PC-3 (cell line): Measurements from ENCODE around the gene PAFAH2. TPM values are rescaled to one million over a fixed set of nuclear protein-coding genes. Genes with fewer than 3 reads are reported as not detected.

Experiments used
- ATAC-seq: fragments of 200-7000 bp; cut with Tn5 transposase; 2 replicates; pipeline ENCODE4 v1.9.1; 2020; ENCODE audit warnings: mild to moderate bottlenecking, moderate library complexity
- BruUV-seq: library from RNA; stranded (reverse); fragments of 400-500 nt; replicated peaks from 2 replicates; lab custom pipeline; 2021; lab: Mats Ljungman, UMichigan
- CTCF ChIA-PET: fragments of 300-600 bp; sonication (Branson Sonifier 250); formaldehyde crosslinking; loops from one replicate; lab custom pipeline; 2022; ENCODE audit warnings: antibody characterized with exemption; lab: Charles Lee
- POLR2A ChIA-PET: fragments of 300-600 bp; sonication (Branson Sonifier 250); formaldehyde crosslinking; loops from one replicate; lab custom pipeline; 2022; ENCODE audit warnings: antibody characterized with exemption; ENCODE audit not compliant: unreplicated experiment; lab: Charles Lee
- DNase-seq: peaks from one replicate; pipeline ENCODE4 v3.0.0-alpha.2; 2015
- H2AFZ ChIP-seq: fragments of 300-600 bp; sonication (generic); 2 replicates; pipeline ENCODE4 v1.6.0; 2016; ENCODE audit warnings: antibody characterized with exemption, low read length
- H3F3A ChIP-seq: fragments of 300-600 bp; sonication (generic); one replicate; pipeline ENCODE4 v1.6.0; 2017; ENCODE audit warnings: antibody characterized with exemption, low read length, control low read depth, mild to moderate bottlenecking; ENCODE audit not compliant: unreplicated experiment
- H3K27ac ChIP-seq: fragments of 300-600 bp; sonication (generic); 2 replicates; pipeline ENCODE4 v1.5.1; 2016; ENCODE audit warnings: mild to moderate bottlenecking, low read length
- H3K27me3 ChIP-seq: fragments of 300-600 bp; sonication (generic); 2 replicates; pipeline ENCODE4 v1.6.1; 2016; ENCODE audit warnings: low read length, mixed read lengths
- H3K36me3 ChIP-seq: fragments of 300-600 bp; sonication (generic); 2 replicates; pipeline ENCODE4 v1.6.1; 2016; ENCODE audit warnings: low read depth, mixed run types, low read length, mixed read lengths
- H3K4me1 ChIP-seq: fragments of 300-600 bp; sonication (generic); 2 replicates; pipeline ENCODE4 v1.5.1; 2016; ENCODE audit warnings: low read length; ENCODE audit not compliant: insufficient read depth
- H3K4me2 ChIP-seq: fragments of 300-600 bp; sonication (generic); 2 replicates; pipeline ENCODE4 v1.6.0; 2016; ENCODE audit warnings: low read length
- H3K4me3 ChIP-seq: fragments of 300-600 bp; sonication (generic); 2 replicates; pipeline ENCODE4 v1.5.1; 2016; ENCODE audit warnings: mild to moderate bottlenecking, low read length, mixed read lengths
- H3K79me2 ChIP-seq: fragments of 300-600 bp; sonication (generic); 2 replicates; pipeline ENCODE4 v1.6.1; 2017; ENCODE audit warnings: low read length, mixed read lengths
- H3K9ac ChIP-seq: fragments of 300-600 bp; sonication (generic); 2 replicates; pipeline ENCODE4 v1.6.0; 2016; ENCODE audit warnings: mild to moderate bottlenecking, low read length
- H3K9me2 ChIP-seq: fragments of 300-600 bp; sonication (generic); replicated peaks from 2 replicates; pipeline ENCODE4 v1.6.1; 2016; ENCODE audit warnings: mixed run types, low read length, mixed read lengths
- H3K9me3 ChIP-seq: fragments of 300-600 bp; sonication (generic); 2 replicates; pipeline ENCODE4 v1.6.1; 2016; ENCODE audit warnings: low read length, mixed read lengths
- H4K20me1 ChIP-seq: fragments of 300-600 bp; sonication (generic); 2 replicates; pipeline ENCODE4 v1.6.1; 2016; ENCODE audit warnings: low read length, mixed read lengths
- EZH2 ChIP-seq: fragments of 300-600 bp; sonication (generic); IDR thresholded peaks from one replicate; pipeline ENCODE4 v1.6.1; 2017; ENCODE audit warnings: antibody characterized with exemption, mild to moderate bottlenecking, low read length; ENCODE audit not compliant: unreplicated experiment
- EZH2phosphoT487 ChIP-seq: fragments of 300-600 bp; sonication (generic); IDR thresholded peaks from 2 replicates; pipeline ENCODE4 v1.6.1; 2018; ENCODE audit warnings: mild to moderate bottlenecking, antibody characterized with exemption, low read length, borderline replicate concordance
- intact Hi-C: fragments of 100-400 bp; cut with micrococcal nuclease; formaldehyde crosslinking; loops from 2 replicates; pipeline ENCODE4 v1.9.0; 2023
- total RNA-seq: library from RNA; depleted of rRNA; stranded (reverse); fragments of >200 nt; gene quantifications from 2 replicates; pipeline ENCODE4 v1.2.3, GENCODE V29; 2014
- TF ChIP-seq, protein P1 (sequence below): fragments of 300-600 bp; sonication (generic); conservative IDR thresholded peaks from 2 replicates; pipeline ENCODE4 v1.5.1; 2017; ENCODE audit warnings: antibody characterized with exemption, low read depth, mild to moderate bottlenecking, low read length

Gene PAFAH2
- total RNA-seq, 1 experiment from 2014 or later: 9.0 TPM

DNA sequence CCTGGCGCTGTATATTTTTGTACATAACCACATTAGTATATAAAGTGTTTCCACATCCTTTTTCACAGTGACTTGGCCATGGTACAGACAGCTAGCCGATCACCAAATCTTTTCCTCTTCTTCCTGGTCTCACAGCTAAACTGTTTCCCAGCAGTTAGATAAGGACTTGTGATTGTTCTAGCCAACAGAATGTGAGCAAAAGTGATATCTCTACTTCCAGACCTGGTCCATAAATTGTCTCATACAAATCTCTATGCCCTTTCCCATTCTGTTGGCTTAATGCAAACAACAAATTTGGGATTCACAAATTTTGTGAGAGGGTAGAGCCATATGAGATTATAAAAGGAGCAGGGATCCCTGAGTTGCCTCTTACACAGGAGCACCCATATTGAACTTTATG, 19.5 kb downstream of the PAFAH2 start:
- Histone ChIP-seq H4K20me1 (no peaks in the 10 kb centered on the region), H3F3A (no peaks in the 10 kb centered on the region), H3K9me3 (no peaks in the 10 kb centered on the region), H3K4me1 (no peaks in the 10 kb centered on the region), H3K27ac (no peak overlapping the region), H3K79me2 (no peaks in the 10 kb centered on the region), H3K27me3 (no peaks in the 10 kb centered on the region), H3K36me3 (peaks cover 3% of the 10 kb centered on the region), H3K9me2 (no peaks in the 10 kb centered on the region), H3K4me2 (no peak overlapping the region), H3K4me3 (no peak overlapping the region), H2AFZ (no peak overlapping the region), H3K9ac (no peak overlapping the region)
- POLR2A ChIA-PET: no interaction called here
- CTCF ChIA-PET: no interaction called here
- intact Hi-C loops: no loop called here
- ATAC-seq: no peak
- DNase-seq: no peak
- TF ChIP-seq EZH2phosphoT487 (no peak), EZH2 (no peak)
- BruUV-seq: no TSS peak

DNA sequence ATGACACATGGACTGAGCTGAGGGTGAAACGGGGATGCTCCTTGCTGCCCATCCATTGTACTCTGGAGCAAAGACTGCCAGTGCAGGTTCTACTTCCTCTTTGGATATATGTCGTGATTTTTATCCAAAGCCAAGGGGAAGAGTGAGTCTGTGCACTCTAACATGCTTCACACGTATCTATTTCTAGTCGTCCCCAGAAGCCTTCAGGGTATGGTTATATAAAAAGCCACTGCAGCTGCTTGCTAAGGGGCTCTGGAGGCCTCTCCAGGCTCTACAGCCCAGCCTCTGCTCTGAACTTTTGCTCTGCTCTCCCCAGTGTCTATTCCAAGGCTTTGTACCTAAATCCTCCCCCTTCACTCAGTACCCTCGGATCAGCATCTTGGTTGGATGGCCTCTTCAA, 20.1 kb downstream of the PAFAH2 start:
- ATAC-seq (no peak), DNase-seq (no peak)
- H3F3A ChIP-seq: no peaks in the 10 kb centered on the region
- H3K27me3 ChIP-seq: no peaks in the 10 kb centered on the region
- H3K9me3 ChIP-seq: no peaks in the 10 kb centered on the region
- H2AFZ ChIP-seq: no peak overlapping the region
- intact Hi-C loops: no loop called here
- CTCF ChIA-PET: no interaction called here
- no peak overlapping the region for H3K27ac ChIP-seq
- TF ChIP-seq, protein P1, sequence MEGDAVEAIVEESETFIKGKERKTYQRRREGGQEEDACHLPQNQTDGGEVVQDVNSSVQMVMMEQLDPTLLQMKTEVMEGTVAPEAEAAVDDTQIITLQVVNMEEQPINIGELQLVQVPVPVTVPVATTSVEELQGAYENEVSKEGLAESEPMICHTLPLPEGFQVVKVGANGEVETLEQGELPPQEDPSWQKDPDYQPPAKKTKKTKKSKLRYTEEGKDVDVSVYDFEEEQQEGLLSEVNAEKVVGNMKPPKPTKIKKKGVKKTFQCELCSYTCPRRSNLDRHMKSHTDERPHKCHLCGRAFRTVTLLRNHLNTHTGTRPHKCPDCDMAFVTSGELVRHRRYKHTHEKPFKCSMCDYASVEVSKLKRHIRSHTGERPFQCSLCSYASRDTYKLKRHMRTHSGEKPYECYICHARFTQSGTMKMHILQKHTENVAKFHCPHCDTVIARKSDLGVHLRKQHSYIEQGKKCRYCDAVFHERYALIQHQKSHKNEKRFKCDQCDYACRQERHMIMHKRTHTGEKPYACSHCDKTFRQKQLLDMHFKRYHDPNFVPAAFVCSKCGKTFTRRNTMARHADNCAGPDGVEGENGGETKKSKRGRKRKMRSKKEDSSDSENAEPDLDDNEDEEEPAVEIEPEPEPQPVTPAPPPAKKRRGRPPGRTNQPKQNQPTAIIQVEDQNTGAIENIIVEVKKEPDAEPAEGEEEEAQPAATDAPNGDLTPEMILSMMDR: no peak
- TF ChIP-seq EZH2phosphoT487: no peak
- TF ChIP-seq EZH2: no peak
- BruUV-seq: no TSS peak
- no peaks in the 10 kb centered on the region for H3K9me2 ChIP-seq
- no peaks in the 10 kb centered on the region for H3K79me2 ChIP-seq
- H3K4me3 ChIP-seq: no peak overlapping the region
- no peak overlapping the region for H3K4me2 ChIP-seq
- no peaks in the 10 kb centered on the region for H4K20me1 ChIP-seq
- no peaks in the 10 kb centered on the region for H3K4me1 ChIP-seq
- no peak overlapping the region for H3K9ac ChIP-seq
- peaks cover 3% of the 10 kb centered on the region for H3K36me3 ChIP-seq
- POLR2A ChIA-PET: no interaction called here

DNA sequence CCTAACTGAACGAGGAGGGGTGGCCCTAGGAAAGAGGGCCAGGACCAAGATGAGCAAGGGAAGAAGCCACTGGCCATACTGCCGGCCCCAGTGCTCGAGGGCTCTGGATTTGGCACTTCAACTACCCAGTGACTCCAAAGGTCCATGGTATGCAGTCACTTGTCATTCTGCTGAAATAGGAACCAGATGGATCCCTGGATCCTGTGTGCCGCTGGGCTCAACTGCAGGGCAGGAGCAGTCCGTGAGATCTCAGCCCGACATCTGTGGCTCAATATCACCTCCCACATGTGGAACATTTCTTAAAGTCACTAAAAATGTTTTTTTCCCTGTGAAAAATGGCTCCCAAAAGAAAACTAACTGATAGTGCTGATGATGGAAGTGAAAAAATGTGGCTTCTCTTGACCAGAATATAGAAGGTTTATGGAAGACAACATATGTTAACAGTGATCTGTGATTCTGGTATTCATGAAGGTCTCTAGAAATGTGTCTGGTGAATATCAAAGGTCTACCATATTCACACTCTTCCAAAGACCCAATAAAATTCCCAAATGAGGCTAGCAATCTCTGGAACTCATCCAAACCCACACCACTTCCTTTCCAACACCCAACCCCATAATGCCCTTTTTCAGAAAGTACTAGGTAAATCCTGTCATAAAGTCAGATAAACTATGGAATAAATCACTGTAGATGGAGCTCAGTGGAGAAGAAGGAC, 24.1 kb downstream of the PAFAH2 start:
- no peaks in the 10 kb centered on the region for H3K79me2 ChIP-seq
- H3K27me3 ChIP-seq: no peaks in the 10 kb centered on the region
- intact Hi-C loops: no loop called here
- no peak overlapping the region for H3K4me3 ChIP-seq
- no peaks in the 10 kb centered on the region for H3F3A ChIP-seq
- no peaks in the 10 kb centered on the region for H4K20me1 ChIP-seq
- no peaks in the 10 kb centered on the region for H3K9me3 ChIP-seq
- ATAC-seq (no peak), DNase-seq (no peak)
- TF ChIP-seq EZH2phosphoT487 (no peak), EZH2 (no peak)
- TF ChIP-seq, protein P1: no peak
- no peak overlapping the region for H2AFZ ChIP-seq
- no peaks in the 10 kb centered on the region for H3K4me1 ChIP-seq
- no peak overlapping the region for H3K9ac ChIP-seq
- peaks cover 3% of the 10 kb centered on the region for H3K36me3 ChIP-seq
- ChIA-PET CTCF (interaction anchor here (0.6 kb wide), 1 partner anchor 29 kb away, joined by 3 read pairs; no protein-coding TSS in a partner anchor), POLR2A (no interaction called here)
- H3K9me2 ChIP-seq: no peaks in the 10 kb centered on the region
- no peak overlapping the region for H3K4me2 ChIP-seq
- no TSS peak for BruUV-seq
- H3K27ac ChIP-seq: no peak overlapping the region
